NCI-H128 (cell line): ENCODE data around the gene DBNL.

Source experiments
- DNase-seq: peaks from one replicate; lab custom pipeline; 2025; ENCODE audit not compliant: unreplicated experiment; lab: John Stamatoyannopoulos, UW

The DBNL gene

GRCh38 chr7:44097064-44097932 lies 52.8 kb downstream of the DBNL start:
- DNase-seq, result no peak

- DNase-seq, result no peak
Observed at GRCh38 chr7:44098092-44099068, 53.9 kb downstream of the DBNL start.

- DNase-seq, result no peak
Observed at GRCh38 chr7:44099669-44100068, 55.2 kb downstream of the DBNL start.

- no peak for DNase-seq
Observed at GRCh38 chr7:44100458-44101302, 56.2 kb downstream of the DBNL start.

- DNase-seq, result no peak
Observed at GRCh38 chr7:44101303-44101965, 56.9 kb downstream of the DBNL start.

- DNase-seq, result no peak
Observed at GRCh38 chr7:44101966-44102845, 57.7 kb downstream of the DBNL start.

GRCh38 chr7:44102846-44103565 lies 58.5 kb downstream of the DBNL start:
- DNase-seq, result no peak

- DNase-seq, result no peak
Observed at GRCh38 chr7:44103566-44103922, 59.0 kb downstream of the DBNL start.

GRCh38 chr7:44103923-44104859 lies 59.7 kb downstream of the DBNL start, which contains the start of gene AEBP1:
AEBP1 (plus strand) TSS chr7:44104345; CDS start chr7:44104666, 321 bp downstream.
- DNase-seq, result no peak

- DNase-seq, result no peak
Observed at GRCh38 chr7:44104860-44105771, 60.6 kb downstream of the DBNL start.

- no peak for DNase-seq
Observed at GRCh38 chr7:44105832-44106231, 61.3 kb downstream of the DBNL start.

GRCh38 chr7:44106311-44107065 lies 62.0 kb downstream of the DBNL start:
- no peak for DNase-seq

GRCh38 chr7:44107116-44107960 lies 62.8 kb downstream of the DBNL start:
- no peak for DNase-seq

- no peak for DNase-seq
Observed at GRCh38 chr7:44107961-44108767, 63.7 kb downstream of the DBNL start.
